CD4-positive, alpha-beta T cell treated with Interleukin-2 at 100 ng/mL for 4 hours (primary cell): ENCODE data around the gene SLC24A4.

Experiments used
- DNase-seq: peaks from one replicate; pipeline ENCODE4 v3.0.0-alpha.2; 2020; ENCODE audit warnings: low spot score

SLC24A4 gene

DNA sequence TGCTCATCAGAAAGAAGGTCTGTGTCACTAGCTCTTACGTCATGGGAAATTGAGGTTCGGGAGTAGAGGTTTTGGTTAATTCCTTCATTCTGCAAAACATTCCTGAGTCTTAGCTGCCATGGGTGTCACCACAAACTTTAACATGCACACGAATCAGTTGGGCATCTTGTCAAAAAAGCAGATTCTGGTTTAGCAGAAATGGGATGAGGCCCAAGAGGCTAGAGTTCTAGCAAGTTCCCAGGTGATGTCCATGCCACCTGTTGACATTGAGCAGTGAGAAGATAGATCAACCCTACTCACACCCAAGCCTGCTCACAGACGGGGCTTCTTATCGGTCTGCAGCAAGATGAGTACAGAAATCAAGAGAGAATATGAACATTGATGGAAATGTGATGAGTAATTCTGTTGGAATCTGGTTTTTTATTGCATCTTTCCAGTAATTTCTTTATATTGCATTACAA is 179.0 kb downstream of the SLC24A4 start:
- DNase-seq = no peak

DNA sequence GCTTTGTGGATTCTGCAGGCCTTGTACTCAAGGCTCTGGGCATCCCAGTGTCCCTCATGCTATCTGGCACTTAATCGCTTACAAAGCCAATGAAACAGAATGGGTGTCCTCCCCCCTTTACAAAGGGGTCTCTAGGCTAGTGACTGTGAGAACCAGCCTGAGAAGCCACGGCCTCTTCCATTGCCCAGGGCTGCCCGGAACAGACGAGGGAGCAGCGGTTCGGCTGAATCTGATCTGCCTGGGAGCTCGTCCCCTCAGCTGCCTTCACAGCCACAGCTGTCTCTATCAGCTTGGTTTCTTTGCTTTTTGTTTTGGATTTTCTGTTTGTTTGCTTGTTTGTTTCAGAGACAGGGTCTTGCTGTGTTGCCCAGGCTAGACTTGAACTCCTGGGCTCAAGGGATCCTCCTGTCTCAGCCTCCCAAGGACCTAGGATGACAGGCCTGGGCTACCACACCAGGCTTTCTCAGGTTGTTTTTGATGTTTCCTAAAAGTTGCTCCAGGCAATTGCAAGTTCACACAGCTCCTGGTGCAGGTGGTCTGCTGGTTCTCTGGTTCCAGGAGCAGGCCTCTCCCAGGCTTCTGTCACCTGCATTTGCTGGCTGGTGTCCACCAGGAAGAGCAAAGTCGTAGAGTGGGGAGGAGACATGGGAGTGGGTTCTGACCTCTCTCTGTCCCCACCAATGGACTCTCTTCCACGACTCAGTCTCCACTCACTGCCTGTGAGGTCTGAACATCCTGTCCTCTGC is 179.7 kb downstream of the SLC24A4 start:
- no peak for DNase-seq

DNA sequence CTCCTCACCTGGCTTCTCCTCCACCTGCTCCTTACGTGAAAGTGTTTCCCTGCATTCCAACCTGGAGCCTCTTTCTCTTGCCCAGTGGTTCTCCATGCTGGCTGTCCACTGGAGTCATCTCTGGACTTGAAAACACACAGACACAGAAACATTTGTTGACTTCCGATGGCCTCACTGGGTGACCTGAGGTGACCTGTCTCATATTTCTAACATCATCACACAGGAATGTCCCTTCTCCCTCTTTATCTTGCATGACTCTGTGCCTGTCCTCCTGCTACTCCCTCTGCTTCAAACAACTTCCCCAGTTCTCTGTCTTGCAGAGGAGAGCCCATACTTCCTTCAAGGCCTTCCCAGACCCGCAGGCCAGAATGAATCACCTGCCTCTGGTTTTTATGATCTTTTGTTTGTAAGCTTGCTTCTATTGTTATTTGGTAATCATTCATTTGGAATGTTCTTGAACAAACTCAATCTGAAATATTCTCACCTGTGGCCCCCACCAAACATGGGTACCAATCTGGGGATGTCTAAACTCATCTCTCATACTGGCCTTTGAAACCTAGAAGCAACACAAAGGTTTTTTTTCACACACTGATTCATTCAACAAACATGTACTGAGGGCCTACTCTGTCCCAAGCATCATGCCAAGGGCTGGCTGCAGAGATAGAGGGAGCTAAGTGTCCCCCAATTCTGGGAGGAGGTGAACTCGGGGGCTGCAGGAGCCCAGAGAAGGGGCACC is 181.0 kb downstream of the SLC24A4 start:
- no peak for DNase-seq

DNA sequence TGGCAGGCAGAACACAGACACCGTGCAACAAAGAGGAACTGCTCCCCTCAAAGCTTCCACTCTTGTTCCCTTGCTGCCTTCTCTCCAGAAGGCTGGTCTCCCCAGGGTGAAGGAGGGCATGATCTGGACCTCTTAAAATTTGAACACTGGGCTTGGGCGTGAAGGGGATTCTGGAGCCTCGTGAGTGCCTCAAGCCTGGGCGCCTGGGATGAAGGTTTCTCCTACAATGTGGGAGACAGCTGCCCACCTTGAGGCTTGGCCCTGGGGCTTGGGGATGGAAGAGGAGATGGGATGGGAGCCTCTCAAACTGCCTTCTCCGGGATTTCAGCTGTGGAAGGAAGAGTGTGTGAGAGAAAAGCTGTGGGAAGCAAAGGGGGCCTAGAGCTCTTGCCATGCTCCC is 182.9 kb downstream of the SLC24A4 start:
- DNase-seq = no peak

DNA sequence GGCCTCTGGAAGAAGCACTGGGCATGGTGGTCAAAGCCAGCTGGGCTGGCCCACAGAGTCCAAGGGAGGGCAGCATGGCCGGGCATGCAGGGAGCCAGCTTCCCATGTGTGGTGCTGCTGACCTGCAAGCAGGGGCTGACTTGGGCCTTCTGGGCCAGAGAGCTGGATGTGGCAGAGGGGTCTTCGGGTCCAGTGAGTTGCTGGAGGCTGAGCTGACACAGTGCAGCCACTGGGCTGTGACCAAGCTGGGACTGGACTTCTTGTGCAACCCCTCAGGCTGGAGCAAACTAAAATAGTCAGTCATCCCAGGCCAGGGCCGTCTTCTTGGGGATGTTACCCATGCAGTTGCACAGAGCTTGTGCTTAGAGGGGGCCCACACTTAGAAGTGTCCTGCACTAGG is 183.3 kb downstream of the SLC24A4 start:
- no peak for DNase-seq

DNA sequence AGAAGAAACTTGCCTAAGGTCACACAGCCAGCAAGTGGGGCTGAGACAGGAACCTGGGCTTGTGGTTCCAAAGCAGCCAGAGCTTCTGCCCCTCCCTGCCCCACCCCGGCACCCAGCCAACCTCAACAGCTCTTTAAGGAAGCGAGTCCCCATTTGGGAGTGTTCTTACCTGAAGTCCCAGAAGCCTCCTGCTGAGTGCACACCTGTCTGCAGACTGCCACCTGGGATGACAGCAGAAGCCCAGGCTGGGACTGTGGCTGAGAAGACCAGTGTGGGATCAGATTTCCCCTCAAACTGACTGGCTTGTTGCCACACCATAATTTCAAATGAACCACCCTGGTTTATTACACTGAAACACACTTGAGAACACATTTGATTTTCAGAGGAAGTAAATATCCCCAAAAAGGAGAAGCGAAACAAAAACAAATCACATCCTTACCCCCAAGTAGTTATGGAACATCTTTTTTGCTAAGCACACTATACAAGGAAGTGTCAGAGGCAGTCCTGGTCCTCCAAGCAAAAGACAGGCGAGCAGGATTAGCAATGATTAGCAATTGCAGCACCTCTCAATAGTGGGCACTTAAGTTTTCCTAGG is 184.3 kb downstream of the SLC24A4 start:
- no peak for DNase-seq

DNA sequence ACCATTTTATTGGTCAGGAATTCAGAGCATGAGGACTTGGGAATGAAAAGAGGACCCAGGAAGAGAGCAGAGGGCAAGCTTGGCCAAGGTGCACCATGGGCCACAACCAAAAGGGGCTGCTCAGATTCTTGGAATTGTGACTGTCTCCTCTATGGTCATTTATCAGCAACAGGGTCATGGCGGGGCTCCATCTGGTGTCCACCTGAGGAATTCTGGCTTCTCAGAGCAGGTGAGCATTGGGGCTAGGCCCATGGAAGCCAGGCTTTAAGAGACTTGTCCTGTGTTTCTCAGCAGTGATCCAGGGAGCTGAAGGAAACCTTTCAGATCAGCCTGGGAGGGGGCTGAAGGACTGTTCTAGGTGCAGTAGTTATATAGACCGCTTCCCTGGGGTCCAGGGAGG is 188.0 kb downstream of the SLC24A4 start:
- no peak for DNase-seq

DNA sequence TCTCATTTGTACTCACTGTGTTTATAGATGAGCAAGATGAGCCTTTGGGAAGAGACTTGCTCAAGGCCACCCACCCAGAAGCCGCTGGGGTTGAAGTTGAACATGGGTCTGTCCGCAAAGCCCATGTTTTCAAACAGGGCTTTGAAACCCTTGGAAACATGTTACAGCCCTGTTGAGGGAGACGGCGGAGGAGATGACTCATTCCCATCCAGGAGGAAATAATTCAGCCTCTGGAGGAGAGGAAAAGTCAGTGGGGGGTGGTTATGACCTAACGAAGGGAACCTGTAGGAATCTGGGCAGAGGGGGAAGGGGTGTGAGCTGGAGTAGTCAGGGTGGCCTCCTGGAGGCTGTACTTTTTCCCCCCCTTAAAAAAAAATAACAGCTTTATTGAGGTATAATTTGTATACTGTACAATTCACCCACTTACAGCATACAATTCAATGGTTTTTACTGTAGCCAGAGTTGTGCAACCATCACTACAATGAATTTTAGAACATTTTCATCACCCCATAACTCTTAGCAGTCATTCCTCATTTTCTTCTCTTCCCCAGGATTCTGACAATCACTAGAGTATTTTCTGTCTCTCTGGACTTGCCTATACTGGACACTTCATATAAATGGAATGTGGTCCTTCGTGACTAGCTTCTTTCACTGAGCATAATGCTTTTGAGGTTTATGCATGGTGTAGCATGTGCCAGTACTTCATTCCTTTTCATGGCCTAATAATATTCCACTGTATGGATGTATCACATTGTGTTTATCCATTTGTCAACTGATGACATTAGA is 188.7 kb downstream of the SLC24A4 start:
- DNase-seq = no peak

DNA sequence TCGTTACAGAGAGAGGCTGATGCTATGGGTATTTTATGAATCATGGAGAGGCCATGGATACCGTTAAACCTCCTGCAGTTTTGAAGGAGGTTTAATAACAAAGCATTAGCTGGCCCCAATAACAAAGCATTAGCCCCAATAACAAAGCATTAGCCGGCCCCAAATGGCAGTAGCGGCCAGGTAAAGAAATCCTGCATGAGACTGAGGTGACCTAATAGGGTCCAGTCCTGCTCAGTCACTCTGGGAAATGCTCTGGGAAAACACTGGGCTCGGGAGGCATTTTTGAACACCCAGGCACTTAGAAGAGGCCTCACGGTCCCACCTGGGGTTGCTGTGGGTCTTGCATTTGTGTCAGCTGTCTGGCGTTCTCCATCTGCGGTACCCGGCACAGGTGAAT is 189.8 kb downstream of the SLC24A4 start:
- DNase-seq = no peak

DNA sequence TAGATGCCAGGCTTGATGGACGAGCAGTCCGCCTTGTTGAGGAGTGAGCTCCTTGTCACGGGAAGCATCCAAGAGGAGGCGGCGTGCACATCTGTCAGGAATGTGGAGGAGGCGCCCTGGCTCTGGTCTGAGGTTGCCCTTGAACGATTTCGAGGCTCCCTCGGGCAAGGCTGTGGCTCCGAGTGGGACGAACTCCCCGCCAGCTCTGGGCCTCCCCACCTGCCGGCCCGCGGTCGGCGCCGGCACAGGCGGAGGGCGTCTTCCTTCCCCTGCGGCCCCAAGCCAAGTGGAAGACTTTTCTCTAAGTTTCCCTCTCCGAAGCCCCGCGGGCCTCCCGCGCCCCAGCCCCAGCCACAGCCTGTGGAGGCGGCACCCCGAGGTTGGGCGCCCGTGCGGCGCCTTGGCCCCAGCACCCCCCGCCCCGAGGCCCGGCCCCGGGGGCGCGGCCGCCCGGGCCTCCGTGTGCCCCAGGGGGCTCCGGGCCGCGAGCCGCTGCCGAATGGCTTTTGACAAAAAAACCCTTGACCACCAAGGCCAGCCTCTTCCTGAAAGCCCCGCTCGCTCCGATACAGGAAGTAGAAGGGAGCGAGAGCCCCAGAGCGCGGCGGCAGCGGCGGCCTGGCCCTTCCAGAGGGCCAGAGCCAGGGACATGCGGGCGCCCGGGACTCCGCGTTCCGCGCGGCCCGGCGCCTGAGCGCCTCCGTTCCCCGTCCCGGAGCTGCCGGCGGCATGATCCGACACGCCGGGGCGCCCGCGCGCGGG is 190.4 kb downstream of the SLC24A4 start, which contains the start of gene RIN3:
Gene RIN3, plus strand, starts transcription at position 578 of the 762 bp plus-strand sequence. Its CDS starts 152 bp downstream, at position 730.
- peak; percentile 31 for DNase-seq

DNA sequence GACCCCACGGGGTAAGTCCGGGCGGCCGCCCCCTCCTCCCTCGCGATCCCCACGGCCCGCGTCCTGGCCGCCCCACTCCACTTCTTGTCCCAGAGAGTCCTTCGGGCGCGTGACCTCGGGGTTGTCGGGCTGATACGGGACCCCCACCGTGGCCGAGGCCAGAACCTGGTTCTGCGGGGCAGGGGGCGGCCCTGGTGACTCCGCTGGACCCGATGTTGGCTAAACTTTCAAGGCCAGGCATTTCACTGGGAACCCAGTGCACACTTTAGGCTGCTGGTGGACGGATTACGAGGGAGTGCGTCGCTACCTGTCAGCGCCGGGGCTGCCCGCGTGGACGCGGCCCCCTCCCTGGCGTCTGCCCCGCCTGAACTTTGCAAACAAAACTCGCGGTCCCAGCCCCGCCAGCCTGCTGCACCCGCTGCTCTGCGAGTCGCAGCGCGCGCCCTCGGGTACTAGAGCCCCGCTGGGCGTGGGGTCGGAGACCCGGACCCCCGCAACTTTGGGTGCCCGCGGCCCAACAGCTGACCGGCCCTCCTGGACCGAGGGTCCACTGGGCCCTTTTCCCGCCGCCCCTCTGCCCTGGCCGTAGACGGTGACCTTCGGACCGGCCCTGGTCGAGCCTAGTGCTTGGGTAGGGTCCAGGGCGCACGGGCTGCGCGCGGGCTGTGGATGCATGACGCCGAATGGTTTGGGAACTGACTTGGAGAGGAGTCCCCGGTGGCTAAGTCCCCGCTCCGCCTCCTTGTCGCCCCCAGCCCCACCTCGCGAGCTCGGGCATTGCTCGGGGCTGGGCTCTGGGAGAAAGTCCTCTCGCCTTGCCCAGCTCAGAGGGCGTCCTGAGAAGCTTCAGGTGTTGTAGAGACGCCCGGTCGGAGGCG is 191.2 kb downstream of the SLC24A4 start:
- peak; percentile 25 for DNase-seq

DNA sequence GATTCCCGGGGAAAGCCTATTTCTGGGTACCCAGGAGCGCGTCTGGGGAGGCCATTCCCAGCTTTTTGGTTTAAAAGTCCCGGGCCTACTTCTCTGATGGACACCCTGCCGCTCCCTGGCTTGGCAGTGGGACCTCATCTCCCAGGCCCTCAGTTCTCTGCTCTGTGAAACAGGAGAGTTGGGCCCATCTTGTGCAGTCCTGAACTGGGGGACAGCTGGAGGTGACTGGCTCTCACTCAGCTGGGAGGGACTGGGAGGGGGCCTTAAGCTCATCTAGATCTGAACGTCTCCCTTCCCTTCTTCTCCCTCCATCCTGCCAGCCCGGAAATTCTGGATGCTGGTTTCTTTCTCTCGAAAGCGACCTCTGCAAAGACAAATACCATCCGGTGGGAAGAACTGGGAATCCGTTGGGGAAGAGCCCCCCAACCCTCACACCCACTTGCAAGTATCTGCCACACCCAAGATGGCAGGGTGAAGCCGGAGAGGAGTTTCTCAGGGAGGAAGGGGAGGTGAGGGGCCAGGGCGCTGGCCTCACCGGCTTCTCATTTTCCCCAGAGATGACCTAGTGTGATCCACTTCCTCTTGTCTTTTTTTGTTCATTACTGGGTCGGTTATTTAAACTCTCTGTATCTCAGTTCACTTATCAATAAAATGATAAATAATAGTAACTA is 192.0 kb downstream of the SLC24A4 start:
- DNase-seq = no peak

DNA sequence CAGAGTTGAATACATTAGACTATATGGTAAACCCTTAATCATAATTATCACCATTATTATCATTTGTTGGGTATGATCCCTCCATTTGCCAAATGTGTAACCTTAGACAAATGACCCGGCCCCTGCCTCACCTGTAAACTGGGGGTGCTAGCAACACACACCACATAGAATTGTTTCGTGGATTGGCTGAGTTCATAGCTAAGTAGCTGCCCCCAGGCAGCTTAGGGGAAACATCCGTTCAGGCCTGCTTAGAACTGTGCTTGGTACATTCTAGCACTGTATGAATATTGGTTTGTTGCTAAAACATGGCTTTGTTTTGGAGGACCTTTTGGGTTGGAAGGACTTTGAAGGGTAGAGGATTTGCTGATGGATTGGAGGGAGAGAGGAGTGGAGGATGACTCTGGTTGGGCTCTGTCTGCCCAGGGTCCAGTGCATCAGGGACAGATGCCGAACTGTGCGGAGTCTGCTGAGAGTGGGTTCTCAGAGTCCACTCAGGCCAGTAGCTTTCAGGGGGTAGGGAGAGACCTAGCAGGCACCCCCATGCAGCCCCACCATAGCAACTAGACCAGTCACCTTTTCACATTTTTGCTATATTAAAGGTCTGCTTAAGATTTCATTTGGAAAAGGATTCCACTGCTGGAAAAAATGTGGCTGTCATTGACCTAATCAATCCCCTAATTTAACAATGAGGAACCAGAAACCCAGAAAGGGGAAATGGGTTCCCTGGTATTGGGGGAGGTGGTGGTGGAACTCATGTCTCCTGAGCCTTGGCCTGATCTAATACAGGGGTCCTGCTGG is 192.8 kb downstream of the SLC24A4 start:
- DNase-seq = no peak

DNA sequence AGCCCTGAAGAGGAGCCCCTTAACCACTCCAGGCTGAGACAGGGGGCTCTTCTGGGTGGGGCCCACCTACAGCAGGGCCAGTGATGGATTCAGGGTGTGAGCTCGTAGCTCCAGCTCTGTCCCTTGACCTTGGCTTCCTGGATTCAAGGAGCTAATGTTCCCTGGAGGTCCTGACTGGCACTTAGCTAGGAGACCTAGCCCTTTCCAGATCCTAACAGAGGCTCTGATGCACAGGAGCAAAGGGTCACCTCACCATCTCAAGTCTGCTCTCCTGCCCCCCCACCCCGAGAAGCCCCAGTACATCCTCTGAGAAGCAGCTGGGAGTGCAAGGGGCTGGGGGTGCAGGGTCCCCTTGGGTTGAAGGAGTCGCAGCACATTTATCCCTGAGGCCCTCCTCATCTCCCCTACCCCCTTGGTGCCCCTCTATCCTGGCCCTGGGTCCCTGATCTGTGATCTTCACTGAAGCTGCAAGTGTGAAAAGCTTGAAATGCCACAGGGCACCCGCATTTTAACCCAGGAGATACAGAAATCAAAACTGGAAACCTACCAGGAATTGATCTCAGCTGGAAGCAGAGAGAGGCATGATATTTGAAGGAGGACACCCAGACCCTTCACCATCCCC is 193.5 kb downstream of the SLC24A4 start:
- no peak for DNase-seq

DNA sequence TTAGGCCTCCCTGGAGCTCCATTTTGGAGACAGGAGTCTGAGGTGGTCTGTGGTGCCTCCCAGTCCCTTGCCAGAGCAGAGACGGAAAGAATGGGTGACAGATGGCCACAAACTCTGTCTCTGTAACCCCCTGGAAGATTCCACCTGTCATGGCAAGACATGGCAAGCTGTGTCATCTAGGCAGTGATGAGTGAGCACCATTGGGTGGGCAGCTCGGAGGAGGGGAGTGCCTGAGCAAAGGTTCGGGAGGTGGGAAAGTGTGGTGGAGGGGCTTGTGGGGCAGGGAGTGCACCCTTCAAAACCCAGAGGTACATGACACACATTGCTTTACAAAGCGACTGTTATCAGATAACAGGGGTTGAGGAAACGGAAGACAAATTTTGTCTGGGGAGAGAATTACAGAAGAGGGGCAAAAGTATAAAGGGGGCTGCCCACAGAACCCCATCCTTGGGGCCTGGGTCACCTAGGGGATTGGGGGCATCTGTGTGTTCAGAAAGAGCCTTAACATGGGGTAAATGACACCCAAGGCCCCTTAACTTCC is 194.1 kb downstream of the SLC24A4 start:
- peak; percentile 17 for DNase-seq

DNA sequence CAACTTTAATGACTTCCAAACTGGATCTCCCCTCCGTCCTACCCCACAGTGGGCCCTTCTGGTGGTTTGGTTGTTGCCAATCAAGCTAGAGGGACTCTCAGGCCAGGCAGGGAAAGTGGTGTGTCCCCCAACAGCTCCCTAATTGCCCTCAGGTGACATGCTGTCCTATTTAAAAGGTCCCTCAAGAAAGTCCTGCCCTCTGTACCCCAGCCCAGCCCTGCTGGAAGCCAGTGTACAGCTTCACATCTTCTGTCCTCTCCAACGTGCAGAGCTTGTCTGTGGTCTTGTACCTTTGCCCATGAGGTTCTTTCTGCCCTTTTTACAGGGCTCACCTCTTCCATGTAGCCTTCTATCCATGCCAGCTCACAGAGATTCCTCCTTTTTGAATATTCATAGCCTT is 194.8 kb downstream of the SLC24A4 start:
- no peak for DNase-seq

DNA sequence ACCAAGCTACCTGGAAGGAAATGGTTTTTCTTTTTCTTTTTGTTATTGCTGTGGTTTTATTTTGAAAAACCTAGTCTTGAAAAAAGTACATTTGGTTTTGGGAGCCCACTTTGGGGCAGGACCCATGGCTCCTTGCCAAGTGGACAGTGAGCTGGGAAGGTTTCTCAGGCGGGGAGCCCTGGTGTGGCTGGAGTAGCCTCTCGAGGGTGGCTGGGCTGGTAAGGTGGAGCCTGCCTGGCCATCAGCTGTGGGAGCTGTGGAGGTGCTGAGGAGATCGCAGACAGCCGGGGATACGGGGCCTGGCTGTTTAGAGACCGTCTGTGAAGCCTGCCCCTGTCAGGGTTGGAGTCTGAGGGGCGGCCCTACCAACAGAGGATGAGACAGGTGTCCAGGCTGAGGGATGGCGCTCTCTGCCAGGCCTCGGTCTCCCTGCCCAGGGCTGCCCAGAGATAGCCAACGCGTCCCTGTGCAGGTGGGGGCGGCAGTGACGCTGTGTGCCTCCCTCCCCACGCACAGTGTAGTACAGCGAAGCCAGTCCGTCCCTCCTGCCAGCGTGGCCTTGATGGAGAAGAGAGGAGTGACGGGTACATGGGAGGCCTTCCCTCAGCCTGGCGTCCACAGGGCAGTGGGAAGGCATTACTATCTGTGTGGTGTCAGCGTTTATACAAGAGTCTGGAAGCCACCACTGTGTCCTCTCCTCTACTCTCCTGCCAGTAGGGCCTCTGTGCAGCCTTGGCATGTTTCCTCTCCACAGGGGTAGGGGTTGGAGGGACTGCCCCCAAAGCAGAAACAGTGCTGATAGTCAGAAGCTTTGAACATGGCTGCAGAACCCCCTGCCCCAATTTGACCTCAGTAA is 196.5 kb downstream of the SLC24A4 start:
- DNase-seq = no peak
